Transverse colon (tissue), 4 donors: ENCODE measurements around the gene CYFIP1.

Source experiments
- POLR2A ChIP-seq: fragments of 450-650 bp; IDR thresholded peaks from one replicate; pipeline ENCODE4 v1.6.1; 2016; ENCODE audit warnings: antibody characterized with exemption, mild to moderate bottlenecking, moderate library complexity
- POLR2AphosphoS5 ChIP-seq, 3 donors: sonication (generic); formaldehyde crosslinking; IDR thresholded peaks; one replicate each; pipeline ENCODE4 v1.6.1; 2016; ENCODE audit warnings: antibody characterized with exemption in 3 of 3
- TF ChIP-seq, protein P1 (sequence below), 5 experiments: fragments of 200-600 bp in 3 of 5; fragments of 450-650 bp in 2 of 5; sonication (generic) in 3 of 5; IDR thresholded peaks; 1 replicate in 2 of 5; 2 replicates in 3 of 5; pipeline ENCODE4 v1.5.1; 2016 to 2017; ENCODE audit warnings: antibody characterized with exemption in 5 of 5, inconsistent platforms in 3 of 5, mild to moderate bottlenecking in 2 of 5, moderate library complexity in 1 of 5

- TF ChIP-seq POLR2AphosphoS5 (IDR thresholded peaks at IDR 0.05), result no peak
- TF ChIP-seq, protein P1, sequence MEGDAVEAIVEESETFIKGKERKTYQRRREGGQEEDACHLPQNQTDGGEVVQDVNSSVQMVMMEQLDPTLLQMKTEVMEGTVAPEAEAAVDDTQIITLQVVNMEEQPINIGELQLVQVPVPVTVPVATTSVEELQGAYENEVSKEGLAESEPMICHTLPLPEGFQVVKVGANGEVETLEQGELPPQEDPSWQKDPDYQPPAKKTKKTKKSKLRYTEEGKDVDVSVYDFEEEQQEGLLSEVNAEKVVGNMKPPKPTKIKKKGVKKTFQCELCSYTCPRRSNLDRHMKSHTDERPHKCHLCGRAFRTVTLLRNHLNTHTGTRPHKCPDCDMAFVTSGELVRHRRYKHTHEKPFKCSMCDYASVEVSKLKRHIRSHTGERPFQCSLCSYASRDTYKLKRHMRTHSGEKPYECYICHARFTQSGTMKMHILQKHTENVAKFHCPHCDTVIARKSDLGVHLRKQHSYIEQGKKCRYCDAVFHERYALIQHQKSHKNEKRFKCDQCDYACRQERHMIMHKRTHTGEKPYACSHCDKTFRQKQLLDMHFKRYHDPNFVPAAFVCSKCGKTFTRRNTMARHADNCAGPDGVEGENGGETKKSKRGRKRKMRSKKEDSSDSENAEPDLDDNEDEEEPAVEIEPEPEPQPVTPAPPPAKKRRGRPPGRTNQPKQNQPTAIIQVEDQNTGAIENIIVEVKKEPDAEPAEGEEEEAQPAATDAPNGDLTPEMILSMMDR (IDR thresholded peaks at IDR 0.05), result no peak
- TF ChIP-seq POLR2A, result no peak
These were observed 1.1 kb upstream of the CYFIP1 start for GRCh38 chr15:22981051-22981840.
